Fibroblast of the aortic adventitia (primary cell): ENCODE results near the gene LPA. TPM values are rescaled to one million over a fixed set of nuclear protein-coding genes. Genes with fewer than 3 reads are reported as not detected.
A peak's percentile ranks its signal among the peaks of the same experiment; 100 is the strongest.

ENCODE experiments used
- DNase-seq: peaks from one replicate; pipeline ENCODE4 v3.0.0-alpha.2; 2010; ENCODE audit warnings: low read depth
- H3K4me3 ChIP-seq: 2 replicates; pipeline ENCODE4 v1.5.1; 2011; ENCODE audit warnings: low read depth, mild to moderate bottlenecking, control low read depth, low read length, moderate library complexity
- total RNA-seq: library from RNA; depleted of rRNA; stranded (reverse); fragments of >200 nt; gene quantifications from 2 replicates; pipeline ENCODE4 v1.2.3, GENCODE V29; 2012; ENCODE audit warnings: low replicate concordance
- TF ChIP-seq, protein P1 (sequence below): IDR thresholded peaks from 2 replicates; pipeline ENCODE4 v1.5.1; 2011; ENCODE audit warnings: mild to moderate bottlenecking, low read length, control low read depth, inconsistent platforms; ENCODE audit not compliant: insufficient read depth

Gene LPA
- total RNA-seq, 1 donor = not detected

DNA sequence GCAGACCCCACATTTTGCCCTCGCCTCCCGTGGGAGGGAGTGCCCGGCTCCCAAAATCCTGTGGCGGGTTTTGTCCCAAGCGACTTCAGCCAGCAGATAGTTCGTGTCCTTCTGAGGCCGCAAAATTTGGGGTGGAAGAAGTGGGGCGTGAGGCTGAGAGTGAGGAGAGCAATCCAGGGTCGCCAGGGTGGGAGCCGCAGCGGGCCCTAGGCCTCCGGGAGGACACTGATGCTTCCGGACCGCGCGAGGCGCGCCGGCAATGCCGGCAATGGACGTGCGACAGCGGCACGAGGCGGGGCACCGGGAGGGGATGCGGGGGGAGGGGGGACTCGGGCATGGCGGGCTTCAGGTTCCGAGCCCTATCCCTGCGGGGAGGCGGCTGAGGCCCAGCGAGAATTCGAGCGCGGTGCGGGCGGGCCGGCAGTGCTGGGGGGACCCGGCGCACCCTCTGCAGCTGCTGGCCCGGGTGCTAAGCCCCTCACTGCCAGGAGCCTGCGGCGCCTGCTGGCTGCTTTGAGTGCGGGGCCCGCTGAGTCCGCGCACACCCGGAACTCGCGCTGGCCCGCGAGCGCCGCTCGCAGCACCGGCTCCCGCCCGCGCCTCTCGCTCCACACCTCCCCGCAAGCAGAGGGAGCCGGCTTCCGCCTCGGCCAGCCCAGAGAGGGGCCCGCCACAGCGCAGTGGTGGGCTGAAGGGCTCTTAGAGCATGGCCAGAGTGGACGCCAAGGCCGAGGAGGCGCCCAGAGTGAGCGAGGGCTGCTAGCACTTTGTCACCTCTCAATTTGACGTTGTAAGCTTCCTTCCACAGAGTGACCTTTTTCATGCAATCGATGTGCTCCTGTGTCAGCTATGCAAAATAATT is 143.8 kb downstream of the LPA start:
- DNase-seq = peak; percentile 64
- H3K4me3 ChIP-seq = peak overlapping the region; percentile 78
- TF ChIP-seq, protein P1, sequence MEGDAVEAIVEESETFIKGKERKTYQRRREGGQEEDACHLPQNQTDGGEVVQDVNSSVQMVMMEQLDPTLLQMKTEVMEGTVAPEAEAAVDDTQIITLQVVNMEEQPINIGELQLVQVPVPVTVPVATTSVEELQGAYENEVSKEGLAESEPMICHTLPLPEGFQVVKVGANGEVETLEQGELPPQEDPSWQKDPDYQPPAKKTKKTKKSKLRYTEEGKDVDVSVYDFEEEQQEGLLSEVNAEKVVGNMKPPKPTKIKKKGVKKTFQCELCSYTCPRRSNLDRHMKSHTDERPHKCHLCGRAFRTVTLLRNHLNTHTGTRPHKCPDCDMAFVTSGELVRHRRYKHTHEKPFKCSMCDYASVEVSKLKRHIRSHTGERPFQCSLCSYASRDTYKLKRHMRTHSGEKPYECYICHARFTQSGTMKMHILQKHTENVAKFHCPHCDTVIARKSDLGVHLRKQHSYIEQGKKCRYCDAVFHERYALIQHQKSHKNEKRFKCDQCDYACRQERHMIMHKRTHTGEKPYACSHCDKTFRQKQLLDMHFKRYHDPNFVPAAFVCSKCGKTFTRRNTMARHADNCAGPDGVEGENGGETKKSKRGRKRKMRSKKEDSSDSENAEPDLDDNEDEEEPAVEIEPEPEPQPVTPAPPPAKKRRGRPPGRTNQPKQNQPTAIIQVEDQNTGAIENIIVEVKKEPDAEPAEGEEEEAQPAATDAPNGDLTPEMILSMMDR = no peak

DNA sequence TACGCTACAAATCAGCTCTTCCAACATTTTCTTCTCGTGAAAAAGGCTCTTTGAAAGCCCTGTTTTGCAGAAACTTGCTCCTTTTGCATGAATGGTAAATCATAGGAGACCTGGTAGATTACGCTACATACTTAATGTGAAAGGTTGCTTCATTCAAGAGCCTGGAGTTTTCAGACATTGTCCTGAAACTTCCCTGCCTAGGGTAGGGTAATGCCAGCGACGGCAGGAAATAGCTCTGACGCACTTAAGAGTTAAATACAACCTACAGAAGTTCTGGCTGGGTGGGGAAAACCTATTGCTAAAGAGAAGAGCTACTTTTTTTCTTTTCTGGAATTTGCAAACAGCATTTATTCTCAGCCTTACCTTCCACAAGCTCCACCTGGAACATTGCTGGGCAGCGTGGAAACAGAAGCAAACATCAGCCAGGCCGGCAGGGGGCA is 144.5 kb downstream of the LPA start:
- peak overlapping the region; percentile 78 for H3K4me3 ChIP-seq
- no peak for DNase-seq
- TF ChIP-seq, protein P1 = peak; percentile 93

DNA sequence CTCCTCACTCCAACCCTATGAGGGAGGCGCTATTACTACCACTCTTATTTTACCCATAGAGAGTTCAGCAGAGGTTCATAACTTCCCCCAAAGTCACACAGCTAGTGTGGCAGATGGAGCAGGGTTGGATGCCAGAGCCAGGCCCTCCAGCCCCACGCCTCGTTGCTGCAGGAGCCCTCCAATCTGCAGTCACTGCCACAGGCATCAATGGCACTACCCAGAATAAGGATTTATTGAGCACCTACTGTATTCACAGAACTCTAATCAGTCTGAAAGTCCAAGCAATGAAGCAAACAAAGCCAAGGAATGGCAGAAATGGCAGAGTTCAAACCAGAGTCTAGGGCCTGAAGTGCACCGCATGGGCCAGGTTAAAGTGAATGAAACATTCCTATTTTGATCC is 144.9 kb downstream of the LPA start:
- TF ChIP-seq, protein P1 = no peak
- no peak overlapping the region for H3K4me3 ChIP-seq
- no peak for DNase-seq

DNA sequence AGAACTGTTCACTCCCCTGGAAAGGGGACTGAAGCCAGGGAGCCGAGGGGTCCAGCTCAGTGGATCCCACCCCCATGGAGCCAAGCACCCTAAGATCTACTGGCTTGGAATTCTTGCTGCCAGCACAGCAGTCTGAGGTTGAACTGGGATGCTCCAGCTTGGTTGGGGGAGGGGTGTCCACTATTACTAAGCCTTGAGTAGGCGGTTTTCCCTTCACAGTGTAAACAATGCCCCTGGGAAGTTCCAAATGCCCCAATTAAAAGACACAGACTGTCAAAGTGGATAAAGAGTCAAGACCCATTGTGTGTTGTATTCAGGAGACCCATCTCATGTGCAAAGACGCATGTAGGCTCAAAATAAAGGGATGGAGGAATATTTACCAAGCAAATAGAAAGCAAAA is 150.2 kb downstream of the LPA start:
- H3K4me3 ChIP-seq = no peak overlapping the region
- TF ChIP-seq, protein P1 = no peak
- no peak for DNase-seq

DNA sequence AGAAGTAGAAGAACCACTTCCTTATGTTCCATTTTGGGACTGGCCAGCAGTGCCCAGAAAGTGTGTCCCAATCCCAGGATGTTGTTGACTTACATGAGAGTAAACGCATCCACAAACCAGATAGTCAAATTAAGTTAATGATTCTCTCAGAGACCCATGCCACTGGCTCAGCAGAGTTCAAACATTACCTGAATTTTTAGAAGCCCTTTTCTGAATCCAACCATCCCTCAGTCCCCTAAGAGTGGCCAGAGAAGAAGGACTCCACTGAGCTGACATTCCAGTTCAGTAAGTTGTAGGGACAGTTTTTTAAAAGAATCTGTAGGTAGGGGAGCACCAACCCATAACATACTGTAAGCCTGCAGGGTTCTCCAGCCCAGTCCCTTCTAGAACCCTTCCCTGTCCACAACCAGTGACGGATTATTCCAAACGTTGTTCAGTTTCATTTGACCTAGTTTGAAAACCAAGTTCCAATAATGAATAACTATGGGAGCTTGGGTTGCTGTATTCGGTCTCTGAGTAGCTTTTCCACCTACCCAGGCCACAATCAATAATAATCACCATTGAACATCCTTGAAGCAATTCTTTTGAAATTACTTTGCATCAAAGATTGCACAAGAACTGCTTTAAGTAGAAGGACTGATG is 153.0 kb downstream of the LPA start:
- TF ChIP-seq, protein P1 = no peak
- H3K4me3 ChIP-seq = no peak overlapping the region
- no peak for DNase-seq

DNA sequence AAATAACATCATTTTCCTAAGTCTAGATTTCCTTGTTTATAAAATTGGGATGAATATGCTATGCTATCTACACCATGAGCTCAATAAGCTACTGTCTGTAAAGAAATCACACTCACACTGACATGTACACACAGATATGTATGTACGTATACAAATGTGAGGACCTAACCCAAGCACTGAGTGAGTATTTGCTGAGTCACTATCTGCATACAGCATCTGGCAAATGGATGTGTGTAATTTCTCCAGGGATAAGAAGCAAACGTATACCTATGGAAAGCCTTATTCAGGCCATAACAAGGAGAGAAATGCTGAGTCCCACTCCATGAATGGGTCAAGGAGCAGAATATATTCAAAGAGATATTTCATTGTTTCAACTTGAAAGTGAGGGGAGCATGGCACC is 153.9 kb downstream of the LPA start:
- TF ChIP-seq, protein P1 = no peak
- DNase-seq = peak; percentile 50
- no peak overlapping the region for H3K4me3 ChIP-seq
